Stimulated activated CD4-positive, alpha-beta T cell treated with anti-CD3 and anti-CD28 coated beads, Interleukin-2, amount 100 ng/mL, for 48 hours (primary cell): ENCODE measurements around the gene CRACR2A.

Experiments
- DNase-seq, 2 donors: peaks; one replicate each; pipeline ENCODE4 v3.0.0-alpha.2; 2020

Gene CRACR2A

GRCh38 chr12:3593906-3594483, 158.9 kb downstream of the CRACR2A start:
- DNase-seq, result no peak

- no peak for DNase-seq
These were observed 159.9 kb downstream of the CRACR2A start for GRCh38 chr12:3592856-3593625.

- DNase-seq, result no peak
These were observed 163.2 kb downstream of the CRACR2A start for GRCh38 chr12:3589745-3590144.

GRCh38 chr12:3587402-3588013, 165.4 kb downstream of the CRACR2A start:
- no peak for DNase-seq

GRCh38 chr12:3583656-3584334, 169.1 kb downstream of the CRACR2A start:
- no peak for DNase-seq

GRCh38 chr12:3580094-3580749, 172.7 kb downstream of the CRACR2A start:
- no peak for DNase-seq

- DNase-seq, result no peak
These were observed 173.3 kb downstream of the CRACR2A start for GRCh38 chr12:3579446-3580093.

- DNase-seq, result no peak
These were observed 174.4 kb downstream of the CRACR2A start for GRCh38 chr12:3578557-3578956.

- DNase-seq, result no peak
These were observed 176.0 kb downstream of the CRACR2A start for GRCh38 chr12:3576891-3577290.

- no peak for DNase-seq
These were observed 177.9 kb downstream of the CRACR2A start for GRCh38 chr12:3574986-3575385.

- DNase-seq, result no peak
These were observed 180.3 kb downstream of the CRACR2A start for GRCh38 chr12:3572560-3572959.

GRCh38 chr12:3571724-3572123, 181.2 kb downstream of the CRACR2A start:
- no peak for DNase-seq

GRCh38 chr12:3571323-3571722, 181.6 kb downstream of the CRACR2A start:
- DNase-seq, result no peak

GRCh38 chr12:3568695-3569094, 184.2 kb downstream of the CRACR2A start:
- no peak for DNase-seq

- no peak for DNase-seq
These were observed 186.9 kb downstream of the CRACR2A start for GRCh38 chr12:3565985-3566384.
